Activated CD8-positive, alpha-beta memory T cell treated with anti-CD3 and anti-CD28 coated beads for 36 hours (primary cell): ENCODE results near the gene MAN1A1. TPM values are rescaled to one million over a fixed set of nuclear protein-coding genes. Genes with fewer than 3 reads are reported as not detected.

Source experiments
- CTCF ChIA-PET: fragments of 350-600 bp; sonication (Branson Sonifier 250); formaldehyde crosslinking; loops from one replicate; lab custom pipeline; 2021; ENCODE audit warnings: antibody characterized with exemption; lab: Charles Lee
- POLR2A ChIA-PET: fragments of 350-600 bp; sonication (Branson Sonifier 250); formaldehyde crosslinking; loops from one replicate; lab custom pipeline; 2021; ENCODE audit warnings: antibody characterized with exemption; lab: Charles Lee
- total RNA-seq, 2 experiments: library from RNA; stranded (reverse); gene quantifications; one replicate each; pipeline ENCODE4 v1.2.3, GENCODE V29; 2021

The MAN1A1 gene
- total RNA-seq, 2 experiments from 2014 or later: 37.3 to 39.9 TPM

- CTCF ChIA-PET: interaction anchor here (0.6 to 2.8 kb wide), 9 partner anchors 15 to 753 kb away, joined by 3 to 8 read pairs (median 4); no protein-coding TSS in a partner anchor
- POLR2A ChIA-PET: interaction anchor here (0.9 to 1.4 kb wide), 3 partner anchors 167 to 203 kb away, joined by 3 to 5 read pairs (median 4); no protein-coding TSS in a partner anchor
Observed at GRCh38 chr6:119147101-119148053, 202.2 kb downstream of the MAN1A1 start.

DNA sequence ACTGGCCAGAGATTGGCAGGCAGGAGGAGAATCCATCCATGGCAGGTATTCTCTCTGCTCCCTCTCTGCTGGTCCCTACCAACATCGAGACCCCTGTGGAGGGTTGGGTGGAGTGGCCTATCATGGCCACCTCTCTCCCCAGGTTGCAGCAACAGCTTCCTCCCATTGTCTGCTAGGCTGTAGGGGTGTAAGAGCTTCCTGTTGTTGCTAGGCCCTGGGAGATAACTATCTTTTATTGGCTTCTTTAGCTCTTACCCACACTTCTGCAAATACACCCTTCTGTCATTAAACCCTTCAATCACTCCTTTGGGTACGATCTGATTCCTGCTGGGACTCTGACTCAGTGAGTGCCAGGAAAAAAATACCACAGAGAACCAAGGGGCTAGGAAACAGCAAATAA lies 204.4 kb downstream of the MAN1A1 start:
- CTCF ChIA-PET: no interaction called here
- POLR2A ChIA-PET: no interaction called here

DNA sequence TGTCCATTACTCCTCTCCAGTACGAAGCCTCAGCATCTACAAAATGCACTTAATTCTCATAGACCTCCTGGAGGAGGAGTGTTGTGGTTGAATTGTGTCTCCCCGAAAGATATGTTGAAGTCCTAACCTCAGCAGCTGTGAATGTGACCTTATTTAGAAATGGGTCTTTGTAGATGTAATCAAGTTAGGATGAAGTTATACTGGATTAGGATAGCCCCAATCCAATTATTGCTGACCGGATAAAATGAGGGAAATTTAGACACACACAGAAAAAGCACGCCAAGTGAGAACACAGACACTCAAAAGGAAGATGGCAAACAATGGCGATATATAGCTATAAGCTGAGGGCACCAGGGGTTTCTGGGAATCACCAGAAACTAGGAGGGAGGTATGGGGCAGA lies 206.9 kb downstream of the MAN1A1 start:
- CTCF ChIA-PET: interaction anchor here (1.0 kb wide), 1 partner anchor 43 kb away, joined by 3 read pairs; no protein-coding TSS in a partner anchor
- POLR2A ChIA-PET: interaction anchor here (0.8 kb wide), 1 partner anchor 333 kb away, joined by 3 read pairs; no protein-coding TSS in a partner anchor

DNA sequence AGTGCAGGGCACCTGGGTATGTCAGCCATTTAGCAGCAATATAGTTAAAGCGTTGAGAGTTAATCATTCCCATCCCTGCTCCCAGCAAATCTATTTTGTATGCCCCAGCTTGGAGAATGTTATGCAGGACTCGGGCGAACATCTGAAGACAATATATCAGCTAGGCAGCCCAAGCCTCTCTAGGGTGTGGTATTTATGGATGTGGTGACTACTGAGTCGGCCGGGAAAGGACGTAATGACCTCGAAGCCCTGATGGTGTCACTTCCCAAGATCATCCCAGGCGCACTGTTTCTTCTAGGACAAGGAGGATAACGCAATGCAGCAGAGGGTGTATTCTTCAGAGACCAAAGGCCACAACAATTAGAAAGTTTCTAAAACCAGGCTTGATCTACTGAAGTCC lies 207.5 kb downstream of the MAN1A1 start:
- POLR2A ChIA-PET: interaction anchor here (0.8 kb wide), 1 partner anchor 333 kb away, joined by 3 read pairs; no protein-coding TSS in a partner anchor
- CTCF ChIA-PET: interaction anchor here (1.0 kb wide), 1 partner anchor 44 kb away, joined by 3 read pairs; no protein-coding TSS in a partner anchor

GRCh38 chr6:119140196-119141140 lies 209.1 kb downstream of the MAN1A1 start:
- CTCF ChIA-PET: interaction anchor here (0.7 to 1.1 kb wide), 4 partner anchors 8 to 560 kb away, joined by 3 to 4 read pairs (median 3); no protein-coding TSS in a partner anchor
- POLR2A ChIA-PET: no interaction called here

GRCh38 chr6:119138906-119139541 lies 210.5 kb downstream of the MAN1A1 start:
- CTCF ChIA-PET: interaction anchor here (2.8 kb wide), 1 partner anchor 10 kb away, joined by 7 read pairs; no protein-coding TSS in a partner anchor

GRCh38 chr6:119137194-119138072 lies 212.1 kb downstream of the MAN1A1 start:
- POLR2A ChIA-PET: no interaction called here
- CTCF ChIA-PET: interaction anchor here (0.5 to 2.8 kb wide), 2 partner anchors 8 to 217 kb away, joined by 3 to 7 read pairs; no protein-coding TSS in a partner anchor

More at GRCh38 chr6:119138906-119139541, 210.5 kb downstream of the MAN1A1 start:
- POLR2A ChIA-PET: no interaction called here

- POLR2A ChIA-PET: no interaction called here
- CTCF ChIA-PET: no interaction called here
Observed at GRCh38 chr6:119134752-119135151, 214.8 kb downstream of the MAN1A1 start.

GRCh38 chr6:119133400-119133799 lies 216.2 kb downstream of the MAN1A1 start:
- POLR2A ChIA-PET: no interaction called here
- CTCF ChIA-PET: no interaction called here

GRCh38 chr6:119132261-119132981 lies 217.1 kb downstream of the MAN1A1 start:
- ChIA-PET CTCF (interaction anchor here (1.0 kb wide), 1 partner anchor 16 kb away, joined by 4 read pairs; no protein-coding TSS in a partner anchor), POLR2A (no interaction called here)

DNA sequence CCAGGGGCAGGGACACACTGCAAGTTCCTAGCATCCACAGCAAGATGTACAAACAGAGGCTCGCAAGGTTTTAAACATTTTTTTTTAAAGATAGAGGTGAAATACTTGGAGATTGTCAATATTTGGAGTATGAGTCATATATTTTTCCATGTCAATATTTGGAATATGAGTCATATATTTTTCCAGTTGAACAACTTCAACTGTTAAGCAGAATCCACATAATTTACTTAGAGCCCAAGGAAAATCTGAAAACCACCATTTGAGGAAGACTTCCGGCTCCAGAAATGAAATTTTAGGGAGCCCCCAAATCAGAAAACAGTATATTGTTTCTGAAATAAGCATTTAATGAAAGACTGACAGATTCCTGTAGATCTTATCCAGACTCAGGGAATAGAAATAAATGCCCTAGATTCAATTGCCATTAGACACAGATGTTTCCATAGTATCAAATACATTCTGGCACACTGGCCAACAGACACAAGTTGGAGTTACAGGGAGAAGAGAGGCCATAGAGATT lies 219.5 kb downstream of the MAN1A1 start:
- CTCF ChIA-PET: interaction anchor here (0.7 to 2.1 kb wide), 7 partner anchors 8 to 188 kb away, joined by 3 to 8 read pairs (median 5); no protein-coding TSS in a partner anchor
- POLR2A ChIA-PET: no interaction called here

DNA sequence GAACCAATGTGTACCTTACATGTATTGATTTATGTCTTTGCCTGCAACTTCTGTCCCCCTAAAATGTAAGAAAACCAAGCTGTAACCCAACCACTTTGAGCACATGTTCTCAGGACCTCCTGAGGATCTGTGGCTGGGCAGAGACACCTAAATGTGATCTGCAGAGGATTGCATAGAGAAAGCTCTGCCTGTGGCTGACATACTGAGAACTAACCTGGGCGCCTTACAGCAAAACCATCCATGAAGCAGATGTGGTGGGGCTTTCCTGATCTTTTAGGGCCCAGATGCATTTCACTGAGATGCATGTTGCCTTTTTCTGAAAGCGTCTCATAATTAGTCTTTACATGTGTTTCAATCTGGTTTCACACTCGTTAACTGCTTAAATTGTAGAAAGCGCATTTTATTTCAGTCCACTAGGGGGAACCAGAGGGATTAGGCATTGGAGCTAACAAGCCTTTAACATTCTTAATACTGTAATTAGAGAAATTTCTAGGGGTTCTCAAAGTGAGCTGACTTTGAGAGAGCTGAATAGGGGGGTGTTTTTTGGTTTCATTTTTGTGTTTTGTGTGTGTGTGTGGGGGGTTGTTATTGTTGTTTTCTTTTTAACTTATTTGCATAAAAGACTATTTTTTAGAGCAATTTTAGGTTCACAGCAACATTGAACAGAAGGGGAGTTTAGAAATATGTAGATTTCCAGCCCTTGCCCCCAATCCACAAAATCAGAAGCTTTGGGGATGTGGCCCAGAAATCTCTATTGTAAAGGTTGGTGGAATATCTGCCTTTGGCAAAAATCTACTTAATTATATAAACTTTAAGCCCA lies 220.2 kb downstream of the MAN1A1 start:
- ChIA-PET CTCF (interaction anchor here (0.7 to 2.1 kb wide), 9 partner anchors 9 to 189 kb away, joined by 3 to 8 read pairs (median 5); no protein-coding TSS in a partner anchor), POLR2A (interaction anchor here (0.6 kb wide), 1 partner anchor 106 kb away, joined by 3 read pairs; no protein-coding TSS in a partner anchor)

- POLR2A ChIA-PET: no interaction called here
- CTCF ChIA-PET: interaction anchor here (0.9 to 1.9 kb wide), 5 partner anchors 10 to 81 kb away, joined by 3 to 8 read pairs (median 7); no protein-coding TSS in a partner anchor
Observed at GRCh38 chr6:119128252-119128912, 221.2 kb downstream of the MAN1A1 start.

GRCh38 chr6:119127627-119128026 lies 221.9 kb downstream of the MAN1A1 start:
- POLR2A ChIA-PET: no interaction called here

More at GRCh38 chr6:119127627-119128026, 221.9 kb downstream of the MAN1A1 start:
- CTCF ChIA-PET: interaction anchor here (0.7 kb wide), 1 partner anchor 10 kb away, joined by 3 read pairs; no protein-coding TSS in a partner anchor
